GM18520 (cell line): ENCODE measurements around the gene CDH13.

Experiments
- ATAC-seq: cut with Tn5 transposase; IDR thresholded peaks from one replicate; pipeline ENCODE4 v1.9.1; 2021; ENCODE audit not compliant: unreplicated experiment

Gene CDH13

DNA sequence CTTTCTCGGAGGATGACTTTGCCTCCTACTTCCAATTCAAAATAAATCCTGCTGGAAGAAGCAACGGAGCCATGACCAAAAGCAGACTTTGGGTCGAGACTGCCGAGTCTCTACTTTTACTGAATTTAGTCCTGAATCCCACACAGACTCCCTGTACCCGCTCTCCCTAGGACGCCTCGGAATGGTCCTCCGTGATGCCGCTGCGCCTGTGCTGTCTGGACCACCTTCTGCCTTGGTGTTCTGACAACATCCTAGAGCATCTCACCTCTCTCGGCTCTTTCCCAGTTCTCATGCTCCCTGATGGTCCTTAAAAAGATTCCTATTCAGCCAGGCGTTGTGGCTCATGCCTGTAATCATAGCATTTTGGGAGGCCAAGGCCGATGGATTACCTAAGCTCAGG is 999.9 kb downstream of the CDH13 start:
- ATAC-seq = no peak

DNA sequence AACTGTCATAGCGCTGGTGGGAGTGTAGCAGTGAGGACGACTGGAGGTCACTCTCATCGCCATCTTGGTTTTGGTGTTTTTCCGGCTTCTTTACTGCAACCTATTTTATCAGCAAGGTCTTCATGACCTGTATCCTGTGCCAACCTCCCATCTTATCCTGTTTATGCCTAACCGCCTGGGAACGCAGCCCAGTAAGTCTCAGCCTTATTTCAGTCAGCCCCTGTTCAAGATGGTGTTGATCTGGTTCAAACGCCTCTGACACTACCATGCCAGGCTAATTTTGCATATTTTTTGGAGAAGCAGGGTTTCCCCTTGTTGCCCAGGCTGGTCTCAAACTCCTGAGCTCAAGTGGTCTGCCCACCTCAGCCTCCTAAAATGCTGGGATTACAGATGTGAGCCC is 1001.2 kb downstream of the CDH13 start:
- no peak for ATAC-seq

DNA sequence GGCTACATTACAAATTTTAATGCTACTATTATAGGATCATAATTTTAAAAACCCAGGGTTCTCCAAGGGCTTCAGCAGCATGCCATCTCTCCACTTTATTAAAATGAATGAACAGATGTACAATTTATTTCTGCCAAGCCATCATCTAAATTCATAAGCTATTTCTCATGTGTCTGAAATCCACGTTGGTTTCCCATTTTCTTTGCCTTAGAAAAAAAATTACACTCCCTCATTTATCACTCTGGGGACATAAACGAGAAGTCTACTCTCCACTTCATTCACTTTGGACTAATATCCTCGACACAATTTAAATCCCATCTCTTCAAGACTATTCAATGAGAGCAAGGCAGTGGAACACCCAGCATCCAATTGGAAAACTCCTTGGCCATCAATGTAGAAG is 1002.7 kb downstream of the CDH13 start:
- ATAC-seq = no peak

DNA sequence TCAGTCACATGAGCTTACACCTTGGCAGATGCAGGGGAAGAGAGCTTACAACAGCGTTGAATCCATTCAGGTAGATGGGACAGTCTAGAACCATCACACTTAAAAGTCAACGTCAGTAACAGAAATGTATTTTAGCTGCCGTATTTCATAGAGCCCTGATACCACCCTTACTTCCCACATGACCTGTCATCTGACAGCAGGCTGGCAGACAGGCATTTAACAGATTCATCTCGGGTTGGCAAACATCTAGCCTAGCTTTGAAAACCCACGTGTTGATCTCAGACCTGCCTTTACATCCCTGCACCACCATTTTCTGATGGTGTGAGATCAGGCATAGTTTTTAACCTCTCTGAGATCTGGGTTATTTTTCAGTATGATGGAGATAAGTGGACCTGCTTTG is 1003.1 kb downstream of the CDH13 start:
- ATAC-seq = no peak

DNA sequence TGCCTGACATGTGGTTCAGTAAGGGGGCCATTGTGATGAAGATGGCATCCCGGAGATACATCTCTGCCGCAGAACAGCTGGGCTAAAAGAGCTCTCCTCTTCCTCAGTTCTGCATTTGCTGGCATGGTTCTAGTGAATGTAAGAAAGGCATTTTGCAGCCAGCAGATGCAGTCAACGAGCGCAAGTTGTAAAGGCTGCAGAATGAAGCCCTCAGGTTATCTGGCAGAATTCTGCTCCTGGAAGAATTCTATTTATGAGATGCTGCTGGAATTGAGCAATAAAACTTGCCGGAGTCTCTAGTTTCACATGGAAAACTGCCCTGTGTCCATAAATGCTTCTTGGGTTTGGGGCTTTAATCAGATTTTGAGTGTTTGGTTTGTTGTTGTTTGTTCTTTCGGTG is 1004.2 kb downstream of the CDH13 start:
- no peak for ATAC-seq

DNA sequence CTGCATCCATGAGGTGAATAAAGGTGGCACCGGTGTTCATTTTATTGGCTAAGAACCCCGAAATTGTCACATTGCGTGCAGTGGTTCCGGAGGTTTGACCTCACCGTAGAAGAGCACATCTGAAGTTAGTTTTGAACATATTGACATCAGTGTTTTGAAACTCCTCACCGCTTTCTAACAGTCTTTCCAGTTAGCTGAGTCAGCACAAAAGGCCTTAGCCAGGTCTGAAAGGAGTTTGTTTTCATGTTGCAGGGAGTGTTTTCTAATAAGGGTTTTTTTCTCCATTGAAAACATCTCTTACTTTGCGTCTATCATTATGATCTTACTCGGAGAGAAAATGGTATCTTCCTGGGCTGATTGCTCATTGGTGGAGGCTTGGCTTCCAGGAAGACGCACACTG is 1006.5 kb downstream of the CDH13 start:
- ATAC-seq = no peak

DNA sequence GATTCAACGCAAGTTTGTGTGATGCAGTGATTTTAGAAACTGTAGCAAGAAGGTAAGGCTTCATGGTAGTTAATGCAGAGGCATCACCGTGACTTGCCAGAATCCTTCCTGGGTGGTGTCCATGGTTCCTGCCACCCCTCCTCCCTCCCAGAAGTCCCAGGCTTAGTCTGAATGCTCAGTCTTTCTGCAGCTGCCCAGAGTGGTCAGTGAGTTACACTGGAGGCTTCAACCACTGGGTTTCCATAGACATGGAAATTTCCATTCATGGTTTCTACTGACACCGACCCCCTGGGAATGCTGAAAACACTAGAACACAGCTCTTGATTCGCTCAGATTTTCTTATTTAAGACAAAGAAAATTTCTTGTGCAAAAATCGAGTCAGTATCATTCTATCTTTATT is 1021.6 kb downstream of the CDH13 start:
- no peak for ATAC-seq

DNA sequence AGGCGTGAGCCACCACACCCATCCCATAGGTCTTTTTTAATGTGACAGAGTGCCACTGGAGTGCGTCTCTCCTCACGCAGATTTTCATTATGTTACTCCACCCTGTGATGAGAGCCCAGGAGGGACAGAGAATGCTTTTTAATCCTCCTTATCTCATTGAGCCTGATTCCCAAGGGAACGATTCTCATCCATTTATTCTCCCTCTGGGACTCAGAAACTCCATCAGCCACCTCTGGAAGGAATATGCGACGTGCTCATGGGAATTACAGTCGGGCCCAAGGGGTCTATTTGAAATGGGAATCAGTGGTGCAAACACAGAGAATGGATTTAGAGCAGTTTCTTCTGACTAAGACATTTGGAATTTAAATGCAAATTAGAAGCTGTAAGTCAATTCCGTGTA is 1025.1 kb downstream of the CDH13 start:
- ATAC-seq = no peak

DNA sequence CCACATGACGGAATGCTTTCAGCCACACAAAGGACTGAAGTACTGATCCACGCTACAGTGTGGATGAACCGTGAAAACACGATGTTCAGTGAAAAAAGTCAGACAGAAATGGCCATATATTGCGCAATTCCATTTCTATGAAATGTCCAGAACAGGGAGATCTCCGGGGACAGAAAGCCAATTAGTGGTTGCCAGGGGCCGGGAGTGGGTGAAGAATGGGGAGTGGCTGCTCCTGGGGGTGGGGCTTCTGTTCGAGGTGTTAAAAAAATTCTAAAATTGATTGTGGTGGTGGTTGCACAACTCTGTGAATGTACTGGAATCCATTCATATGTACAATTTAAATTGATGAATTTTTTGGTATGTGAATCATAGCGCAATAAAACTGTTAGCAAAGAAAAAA is 1026.2 kb downstream of the CDH13 start:
- ATAC-seq = no peak

DNA sequence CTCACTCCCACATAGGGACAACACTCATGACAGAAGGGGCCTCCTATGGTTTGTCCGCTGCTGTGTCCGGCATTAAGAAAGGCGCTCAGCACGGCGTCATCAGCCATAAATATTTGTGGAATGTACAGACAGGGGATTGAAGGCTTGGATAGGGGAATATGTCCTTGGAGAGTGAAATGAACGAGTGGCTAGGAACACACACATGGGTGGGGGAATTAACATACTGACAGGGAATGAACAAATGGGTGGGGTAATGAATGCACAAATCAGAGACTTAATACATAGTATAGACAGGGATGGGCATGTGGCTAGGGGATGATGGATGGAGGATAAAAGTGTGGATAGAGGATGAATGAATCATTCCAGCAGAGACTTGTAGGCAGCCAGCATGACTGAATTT is 1027.0 kb downstream of the CDH13 start:
- no peak for ATAC-seq

DNA sequence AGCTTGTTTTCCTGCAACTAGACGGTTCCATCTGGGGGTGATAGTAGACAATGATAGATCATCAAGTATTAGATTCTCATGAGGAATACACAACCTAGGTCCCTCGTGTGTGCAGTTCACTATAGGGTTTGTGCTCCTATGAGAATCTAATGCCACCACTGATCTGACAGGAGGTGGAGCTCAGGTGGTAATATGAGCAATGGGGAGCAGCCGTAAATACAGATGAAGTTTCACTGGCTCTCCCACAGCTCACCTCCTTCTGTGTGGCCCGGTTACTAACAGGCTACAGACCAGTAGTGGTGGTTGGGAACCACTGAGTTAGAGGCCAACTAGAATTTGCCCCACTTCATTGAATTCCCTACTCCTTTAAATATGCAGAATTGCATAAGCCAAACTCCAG is 1033.5 kb downstream of the CDH13 start:
- ATAC-seq = no peak

DNA sequence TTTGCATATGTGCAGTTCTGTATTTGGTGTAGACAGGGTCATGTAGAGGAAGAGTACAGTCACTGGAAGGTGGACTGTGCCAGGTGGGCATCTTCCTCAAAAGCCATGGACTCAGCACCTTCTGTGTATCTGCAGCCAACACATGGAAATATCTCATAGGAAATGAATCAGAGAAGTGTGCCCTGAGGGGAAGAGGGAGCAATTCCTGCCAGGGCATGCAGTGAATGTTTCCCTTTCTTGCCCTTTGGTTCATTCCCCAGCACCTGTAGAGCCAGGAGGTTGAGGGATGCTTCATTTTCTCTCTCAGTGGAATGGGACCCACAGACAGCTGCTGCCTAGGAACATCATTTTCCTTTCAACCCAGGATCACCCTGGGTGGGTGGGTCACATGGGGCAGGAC is 1034.9 kb downstream of the CDH13 start:
- ATAC-seq = no peak

DNA sequence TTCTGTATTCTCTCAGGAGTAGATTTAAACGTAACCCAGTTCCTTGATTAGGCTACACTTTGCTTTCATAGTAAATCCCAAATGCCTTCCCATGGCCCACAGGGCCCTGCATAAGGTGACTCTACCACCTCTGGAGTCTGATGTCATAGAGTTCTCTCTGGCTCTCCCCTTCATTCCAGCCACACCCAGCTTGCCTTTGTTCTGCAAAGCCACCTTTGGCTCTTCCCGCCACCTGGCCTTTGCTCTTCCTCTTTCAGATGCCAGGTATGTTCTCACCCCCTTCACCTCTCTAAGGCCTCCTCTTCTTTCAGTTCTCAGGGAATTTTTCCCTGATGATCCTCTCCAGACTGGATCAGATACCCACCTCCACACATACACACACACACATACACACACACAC is 1039.7 kb downstream of the CDH13 start:
- no peak for ATAC-seq

DNA sequence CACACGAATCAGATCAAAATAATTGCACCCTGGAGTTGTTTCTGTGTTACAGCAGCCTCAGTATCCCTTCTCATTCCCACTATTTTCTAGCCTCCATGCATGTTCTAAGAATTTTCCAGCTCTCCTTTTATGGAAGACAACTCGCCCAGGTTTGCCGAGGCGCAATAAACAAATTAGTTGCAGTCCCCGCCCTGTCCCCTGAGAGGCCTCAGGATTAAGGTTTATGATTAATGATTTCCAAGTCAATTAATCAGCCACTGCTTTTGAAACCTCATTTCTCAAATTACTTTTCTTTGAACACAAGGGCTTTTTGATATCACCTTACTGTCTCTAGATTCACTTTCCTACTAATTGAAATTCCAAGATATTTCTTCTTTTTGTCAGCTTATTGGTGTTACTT is 1042.7 kb downstream of the CDH13 start:
- ATAC-seq = no peak

DNA sequence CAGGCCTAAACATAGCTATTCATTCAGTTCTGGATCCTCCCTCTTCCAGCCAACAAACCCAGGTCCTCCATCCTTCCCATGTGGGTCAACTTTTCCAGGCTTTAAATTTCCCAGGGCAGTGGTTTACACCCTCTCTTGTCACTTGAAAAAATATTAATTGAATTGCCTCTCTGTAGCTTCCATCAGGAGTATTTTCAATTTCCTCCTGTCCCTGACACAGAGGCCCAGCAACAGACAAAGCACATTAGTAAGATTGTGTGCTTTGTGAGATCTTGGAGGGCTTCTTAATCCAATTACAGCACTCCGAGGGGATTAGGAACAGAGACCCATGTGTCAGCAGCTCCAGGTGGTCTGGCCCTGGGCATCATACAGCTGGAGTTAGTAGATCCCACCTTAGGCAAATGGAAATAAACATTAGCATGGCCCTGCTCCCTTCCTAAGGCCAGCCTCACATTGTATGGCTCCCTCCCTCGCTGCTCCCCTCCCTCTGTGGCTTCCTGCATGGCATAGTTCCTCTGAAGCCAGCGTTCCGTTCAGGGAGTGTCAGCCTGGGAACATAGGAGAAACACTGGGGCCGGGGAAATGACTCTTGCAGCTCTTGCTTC is 1048.3 kb downstream of the CDH13 start:
- no peak for ATAC-seq

DNA sequence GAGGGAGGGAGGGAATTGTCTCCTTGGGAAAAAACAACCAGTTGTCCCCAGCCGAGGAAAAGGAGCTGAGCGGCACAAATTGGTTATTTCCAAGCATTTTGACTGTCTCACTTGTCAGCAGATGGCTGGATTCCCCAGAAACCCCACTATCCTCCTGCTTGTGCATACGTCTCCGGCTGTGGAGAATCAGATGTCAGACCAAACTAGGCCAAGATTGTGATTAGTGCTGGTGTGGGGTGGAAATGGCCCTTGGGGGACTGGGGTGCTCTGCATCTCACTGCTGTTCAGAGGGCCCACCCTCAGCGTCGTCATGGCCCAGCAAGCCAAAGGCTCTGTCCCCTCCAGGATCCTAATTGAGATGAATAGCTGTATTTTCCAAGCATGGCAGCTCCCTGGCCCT is 1049.3 kb downstream of the CDH13 start:
- ATAC-seq = no peak

DNA sequence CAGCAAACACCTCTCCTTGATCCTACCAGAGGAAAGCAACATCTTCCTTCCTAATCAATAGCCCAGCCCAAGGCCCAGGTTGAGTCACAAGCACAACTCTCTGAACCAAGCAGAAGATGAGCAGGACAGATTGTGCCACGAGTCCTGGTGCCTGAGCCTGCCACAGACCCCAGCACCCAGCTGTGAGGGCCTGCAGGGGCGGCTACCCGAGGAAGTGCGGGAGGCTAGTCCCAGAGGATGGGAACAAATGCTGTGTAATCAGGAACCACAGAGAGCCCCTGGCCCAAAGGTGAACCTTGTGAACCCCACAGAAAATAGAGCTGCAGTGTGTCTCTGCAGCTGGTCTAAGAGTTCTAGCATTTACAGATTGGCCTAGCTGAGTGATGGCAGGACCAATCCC is 1054.2 kb downstream of the CDH13 start:
- no peak for ATAC-seq

DNA sequence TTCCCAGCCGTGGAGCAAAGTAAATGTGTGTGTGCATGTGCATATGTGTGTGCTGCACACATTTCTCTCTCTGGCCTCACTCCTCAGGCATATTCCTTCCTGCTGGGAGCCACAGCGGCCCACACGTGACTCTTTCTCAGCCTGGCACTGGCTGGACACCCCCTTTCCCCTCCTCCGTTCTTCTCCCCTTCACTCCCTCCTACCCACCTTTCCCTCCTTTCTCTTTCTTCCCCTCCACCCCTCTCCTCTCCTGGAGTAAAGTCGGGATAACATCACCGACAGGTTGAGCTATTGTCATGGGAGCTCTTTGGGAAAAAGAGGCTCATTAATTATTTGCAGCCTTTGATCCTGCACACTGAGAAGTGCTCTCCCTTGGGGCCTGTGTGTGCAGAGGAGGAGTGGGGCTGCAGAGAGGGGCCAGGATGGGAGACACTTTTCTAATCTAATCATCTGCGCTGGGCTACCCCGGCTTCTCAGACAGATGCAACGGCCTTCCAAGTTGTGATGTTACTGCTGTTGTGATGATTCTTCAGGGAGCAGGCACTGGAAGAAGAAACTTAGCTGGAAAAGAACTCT is 1054.7 kb downstream of the CDH13 start:
- ATAC-seq = no peak

DNA sequence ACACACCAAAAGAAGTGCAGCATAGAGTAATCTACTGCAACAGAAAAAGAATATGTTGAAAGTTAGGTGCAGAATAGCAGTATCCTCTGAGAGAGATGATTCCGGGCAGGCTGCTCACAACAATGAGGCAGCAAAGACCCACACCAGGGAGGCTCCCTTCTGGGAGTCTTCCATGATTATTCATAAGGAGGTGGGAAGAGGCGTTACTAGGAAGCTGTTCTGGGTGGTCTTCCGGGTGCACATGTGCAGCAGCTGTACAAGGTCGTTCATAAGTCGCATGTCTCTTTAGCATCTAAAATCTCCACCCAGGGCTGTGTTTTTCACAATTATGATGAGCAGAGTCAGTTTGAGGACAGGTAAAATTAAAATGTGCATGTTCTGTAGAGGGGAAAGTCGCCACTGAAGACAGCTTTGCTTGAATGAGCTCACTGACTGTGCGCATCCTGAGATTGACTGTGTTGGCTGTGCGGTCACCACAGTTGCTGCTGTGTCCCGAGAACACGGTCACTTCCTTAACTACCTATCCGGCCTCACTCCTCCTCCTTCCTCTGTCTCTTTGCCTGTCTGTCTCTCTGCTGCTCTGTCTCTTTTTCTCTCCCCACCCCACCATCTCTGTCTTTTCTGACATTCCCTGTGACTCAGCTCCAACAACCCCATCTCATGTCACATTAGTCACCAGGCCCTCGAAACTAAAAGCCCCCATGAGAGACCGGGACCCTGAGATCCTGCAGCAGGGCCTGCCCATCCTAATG is 1055.5 kb downstream of the CDH13 start:
- ATAC-seq = no peak

DNA sequence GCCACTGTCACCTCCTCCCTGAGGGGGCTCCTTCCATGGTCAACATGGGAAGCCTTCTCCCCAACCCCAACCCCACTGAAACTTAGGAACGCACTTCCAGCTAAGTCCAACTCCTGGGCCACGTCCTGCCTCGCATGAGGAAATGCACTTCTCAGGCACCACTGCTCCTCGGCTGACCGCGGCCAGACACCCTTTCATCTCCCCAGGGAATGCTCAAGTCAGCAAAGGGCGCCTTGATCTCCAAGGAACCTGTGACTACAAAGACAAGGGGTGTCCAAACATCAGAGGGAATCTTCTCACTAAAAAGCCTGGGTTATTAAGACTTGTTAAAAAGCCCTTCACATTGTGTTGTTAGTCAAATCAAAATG is 1056.1 kb downstream of the CDH13 start:
- no peak for ATAC-seq

DNA sequence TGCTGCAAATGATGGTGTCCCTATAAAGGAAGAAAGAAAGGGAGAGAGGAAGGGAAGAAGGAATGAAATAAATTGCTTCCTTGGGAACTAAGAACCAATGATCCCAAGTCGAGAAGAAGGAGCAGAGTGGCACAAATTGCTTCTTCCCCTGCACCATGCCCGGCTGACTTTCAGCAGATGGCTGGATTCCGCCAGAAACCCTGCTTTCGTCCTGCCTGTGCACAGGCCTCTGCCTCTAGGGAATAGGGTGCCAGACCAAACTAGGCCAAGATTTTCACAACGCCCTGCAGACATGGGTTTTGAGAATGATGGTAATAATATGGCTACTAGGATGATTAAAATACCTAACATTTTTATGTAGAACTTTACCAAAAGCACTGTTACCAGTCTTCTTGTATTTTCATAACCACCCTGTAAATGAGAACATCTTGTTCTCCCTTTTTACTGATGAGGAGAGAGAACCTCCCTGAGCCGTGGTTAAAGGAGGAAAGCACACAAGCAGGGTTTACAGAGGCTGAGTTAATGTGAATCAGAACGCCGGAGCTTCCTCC is 1058.9 kb downstream of the CDH13 start:
- ATAC-seq = no peak

DNA sequence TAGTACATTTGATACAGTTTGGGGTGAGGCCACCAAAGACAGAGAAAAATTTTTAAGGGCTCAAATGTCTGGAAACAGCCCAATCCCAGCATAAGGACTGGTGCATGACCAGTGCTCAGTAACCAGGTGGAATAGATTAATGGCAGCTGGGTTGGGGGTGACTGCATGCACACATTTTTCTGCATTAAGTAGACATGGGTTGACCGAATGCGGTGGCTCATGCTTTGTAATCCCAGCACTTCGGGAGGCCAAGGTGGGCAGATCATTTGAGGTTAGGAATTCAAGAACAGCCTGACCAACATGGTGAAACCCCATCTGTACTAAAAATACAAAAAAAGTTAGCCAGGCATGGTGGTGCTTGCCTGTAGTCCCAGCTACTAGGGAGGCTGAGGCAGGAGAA is 1060.0 kb downstream of the CDH13 start:
- no peak for ATAC-seq
